ENCODE measurements around the gene SUSD1. TPM values are rescaled to one million over a fixed set of nuclear protein-coding genes. Genes with fewer than 3 reads are reported as not detected.

SUSD1 gene
- total RNA-seq, 1 experiment from 2014 or later: 15.3 TPM

DNA sequence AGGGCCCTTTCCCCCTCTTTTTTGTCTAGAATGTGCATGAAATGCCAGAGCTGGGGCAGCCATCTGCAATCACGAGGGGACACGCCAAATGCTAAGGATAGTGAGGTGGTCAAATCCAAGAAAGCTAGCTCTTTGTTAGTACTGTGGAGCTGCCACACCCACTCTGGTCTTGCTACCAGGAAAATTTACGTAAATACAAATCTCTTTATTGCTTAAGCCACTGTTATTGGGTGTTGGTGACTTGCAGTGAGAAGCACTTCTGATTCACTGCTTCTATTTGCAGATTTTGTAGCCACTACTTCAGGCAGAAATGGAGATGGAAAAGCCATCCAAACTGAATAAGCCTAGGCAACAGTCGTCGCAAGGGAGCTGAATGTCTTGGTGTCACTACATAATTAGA lies 25.6 kb upstream of the SUSD1 start:
- no peaks in the 10 kb centered on the region for H3K4me1 ChIP-seq (ENCODE audit: control insufficient read depth, insufficient read depth, low read length)
- POLR2A ChIA-PET: no interaction called here
- BruUV-seq (replicated peaks): no TSS peak
- no peaks in the 10 kb centered on the region for H3K36me3 ChIP-seq (ENCODE audit: control insufficient read depth, insufficient read depth, low read length)
- TF ChIP-seq, protein P1, sequence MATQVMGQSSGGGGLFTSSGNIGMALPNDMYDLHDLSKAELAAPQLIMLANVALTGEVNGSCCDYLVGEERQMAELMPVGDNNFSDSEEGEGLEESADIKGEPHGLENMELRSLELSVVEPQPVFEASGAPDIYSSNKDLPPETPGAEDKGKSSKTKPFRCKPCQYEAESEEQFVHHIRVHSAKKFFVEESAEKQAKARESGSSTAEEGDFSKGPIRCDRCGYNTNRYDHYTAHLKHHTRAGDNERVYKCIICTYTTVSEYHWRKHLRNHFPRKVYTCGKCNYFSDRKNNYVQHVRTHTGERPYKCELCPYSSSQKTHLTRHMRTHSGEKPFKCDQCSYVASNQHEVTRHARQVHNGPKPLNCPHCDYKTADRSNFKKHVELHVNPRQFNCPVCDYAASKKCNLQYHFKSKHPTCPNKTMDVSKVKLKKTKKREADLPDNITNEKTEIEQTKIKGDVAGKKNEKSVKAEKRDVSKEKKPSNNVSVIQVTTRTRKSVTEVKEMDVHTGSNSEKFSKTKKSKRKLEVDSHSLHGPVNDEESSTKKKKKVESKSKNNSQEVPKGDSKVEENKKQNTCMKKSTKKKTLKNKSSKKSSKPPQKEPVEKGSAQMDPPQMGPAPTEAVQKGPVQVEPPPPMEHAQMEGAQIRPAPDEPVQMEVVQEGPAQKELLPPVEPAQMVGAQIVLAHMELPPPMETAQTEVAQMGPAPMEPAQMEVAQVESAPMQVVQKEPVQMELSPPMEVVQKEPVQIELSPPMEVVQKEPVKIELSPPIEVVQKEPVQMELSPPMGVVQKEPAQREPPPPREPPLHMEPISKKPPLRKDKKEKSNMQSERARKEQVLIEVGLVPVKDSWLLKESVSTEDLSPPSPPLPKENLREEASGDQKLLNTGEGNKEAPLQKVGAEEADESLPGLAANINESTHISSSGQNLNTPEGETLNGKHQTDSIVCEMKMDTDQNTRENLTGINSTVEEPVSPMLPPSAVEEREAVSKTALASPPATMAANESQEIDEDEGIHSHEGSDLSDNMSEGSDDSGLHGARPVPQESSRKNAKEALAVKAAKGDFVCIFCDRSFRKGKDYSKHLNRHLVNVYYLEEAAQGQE (IDR thresholded peaks at IDR 0.05; ENCODE audit: insufficient read depth in 1 of 2, low read depth in 2 of 2, low read length in 1 of 2): no peak
- no peak for TF ChIP-seq POLR2AphosphoS5 (IDR thresholded peaks at IDR 0.05; ENCODE audit: low read depth, low read length)
- no peak for TF ChIP-seq SIN3A (IDR thresholded peaks at IDR 0.05; ENCODE audit: borderline replicate concordance, insufficient read depth, low read depth, low read length)
- TF ChIP-seq, protein P2, sequence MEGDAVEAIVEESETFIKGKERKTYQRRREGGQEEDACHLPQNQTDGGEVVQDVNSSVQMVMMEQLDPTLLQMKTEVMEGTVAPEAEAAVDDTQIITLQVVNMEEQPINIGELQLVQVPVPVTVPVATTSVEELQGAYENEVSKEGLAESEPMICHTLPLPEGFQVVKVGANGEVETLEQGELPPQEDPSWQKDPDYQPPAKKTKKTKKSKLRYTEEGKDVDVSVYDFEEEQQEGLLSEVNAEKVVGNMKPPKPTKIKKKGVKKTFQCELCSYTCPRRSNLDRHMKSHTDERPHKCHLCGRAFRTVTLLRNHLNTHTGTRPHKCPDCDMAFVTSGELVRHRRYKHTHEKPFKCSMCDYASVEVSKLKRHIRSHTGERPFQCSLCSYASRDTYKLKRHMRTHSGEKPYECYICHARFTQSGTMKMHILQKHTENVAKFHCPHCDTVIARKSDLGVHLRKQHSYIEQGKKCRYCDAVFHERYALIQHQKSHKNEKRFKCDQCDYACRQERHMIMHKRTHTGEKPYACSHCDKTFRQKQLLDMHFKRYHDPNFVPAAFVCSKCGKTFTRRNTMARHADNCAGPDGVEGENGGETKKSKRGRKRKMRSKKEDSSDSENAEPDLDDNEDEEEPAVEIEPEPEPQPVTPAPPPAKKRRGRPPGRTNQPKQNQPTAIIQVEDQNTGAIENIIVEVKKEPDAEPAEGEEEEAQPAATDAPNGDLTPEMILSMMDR (IDR thresholded peaks at IDR 0.05): no peak
- no peak for TF ChIP-seq TCF7L2 (IDR thresholded peaks at IDR 0.05; ENCODE audit: low read depth, low read length)
- H3K27me3 ChIP-seq (ENCODE audit: control insufficient read depth, insufficient read depth, low read length): no peaks in the 10 kb centered on the region
- CTCF ChIA-PET: no interaction called here
- H3K9me3 ChIP-seq (ENCODE audit: control insufficient read depth, insufficient read depth, low read depth, low read length): no peaks in the 10 kb centered on the region
- DNase-seq (ENCODE audit: low read depth, low spot score) (no peak), ATAC-seq (no peak)
- H3K27ac ChIP-seq (ENCODE audit: low read length): no peak overlapping the region
- H3K4me3 ChIP-seq (ENCODE audit: low read depth in 2 of 2, low read length in 2 of 2): no peak overlapping the region
- intact Hi-C loops (cut with micrococcal nuclease; ENCODE audit: unreplicated experiment) (no loop called here), in situ Hi-C loops (cut with HindIII; ENCODE audit: low pct_unique_long_range_greater_than_20kb, low sequenced_read_pairs) (no loop called here)

DNA sequence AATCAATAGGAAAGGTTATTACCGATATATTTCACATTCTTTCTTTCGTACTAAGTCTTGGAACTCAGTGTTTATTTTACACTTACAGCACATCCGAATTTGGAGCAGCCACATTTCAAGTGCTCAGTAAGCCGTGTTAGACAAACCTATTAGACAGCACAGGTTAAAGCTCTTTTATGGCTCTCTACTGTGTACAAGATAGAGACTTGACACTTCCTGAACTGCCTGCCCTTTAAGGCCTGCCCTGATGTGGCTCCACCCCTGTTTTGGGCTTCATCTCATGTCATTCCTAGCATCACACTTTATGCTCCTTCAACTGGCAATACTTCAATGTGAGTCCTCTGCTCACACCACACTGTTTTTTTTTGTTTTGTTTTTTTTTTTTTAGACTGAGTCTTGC lies 23.5 kb upstream of the SUSD1 start:
- intact Hi-C loops (cut with micrococcal nuclease; ENCODE audit: unreplicated experiment): no loop called here
- H3K9me3 ChIP-seq (ENCODE audit: control insufficient read depth, insufficient read depth, low read depth, low read length): no peaks in the 10 kb centered on the region
- ChIA-PET POLR2A (no interaction called here), CTCF (interaction anchor here (1.1 kb wide), 1 partner anchor 162 kb away, joined by 9 read pairs; no protein-coding TSS in a partner anchor)
- no peak overlapping the region for H3K27ac ChIP-seq (ENCODE audit: low read length)
- H3K36me3 ChIP-seq (ENCODE audit: control insufficient read depth, insufficient read depth, low read length): no peaks in the 10 kb centered on the region
- no peaks in the 10 kb centered on the region for H3K4me1 ChIP-seq (ENCODE audit: control insufficient read depth, insufficient read depth, low read length)
- peak; percentile 56; the same call in 1 of the 2 replicates for ATAC-seq
- TF ChIP-seq, protein P1 (IDR thresholded peaks at IDR 0.05; ENCODE audit: insufficient read depth in 1 of 2, low read depth in 2 of 2, low read length in 1 of 2): no peak
- TF ChIP-seq POLR2AphosphoS5 (IDR thresholded peaks at IDR 0.05; ENCODE audit: low read depth, low read length): no peak
- TF ChIP-seq, protein P2 (IDR thresholded peaks at IDR 0.05): no peak
- TF ChIP-seq SIN3A (IDR thresholded peaks at IDR 0.05; ENCODE audit: borderline replicate concordance, insufficient read depth, low read depth, low read length): no peak
- TF ChIP-seq TCF7L2 (IDR thresholded peaks at IDR 0.05; ENCODE audit: low read depth, low read length): no peak
- BruUV-seq (replicated peaks): no TSS peak
- no peak overlapping the region for H3K4me3 ChIP-seq (ENCODE audit: low read depth in 2 of 2, low read length in 2 of 2)
- in situ Hi-C loops (cut with HindIII; ENCODE audit: low pct_unique_long_range_greater_than_20kb, low sequenced_read_pairs): no loop called here
- no peak for DNase-seq (ENCODE audit: low read depth, low spot score)
- H3K27me3 ChIP-seq (ENCODE audit: control insufficient read depth, insufficient read depth, low read length): no peaks in the 10 kb centered on the region
